Keratinocyte (primary cell): ENCODE measurements around the gene BRIP1.
"Not testable (repeated sequence)": the region's sequence is repeated elsewhere in the genome, so short reads cannot be mapped to it uniquely, and the experiment has no call there.

Experiments used
- EZH2 ChIP-seq: IDR thresholded peaks from one replicate; pipeline ENCODE4 v1.6.1; 2012; ENCODE audit warnings: inconsistent platforms, mild to moderate bottlenecking, low read length, moderate library complexity
- TF ChIP-seq, protein P1 (sequence below), 3 experiments: IDR thresholded peaks in 1 of 3; conservative IDR thresholded peaks in 1 of 3; optimal IDR thresholded peaks in 1 of 3; 2 replicates in 2 of 3; 3 replicates in 1 of 3; pipeline versions ENCODE3 to v1.5.1; 2011; ENCODE audit warnings: low read length in 3 of 3, mild to moderate bottlenecking in 3 of 3, moderate library complexity in 2 of 3, control low read depth in 1 of 3, inconsistent platforms in 1 of 3; ENCODE audit not compliant: insufficient read depth in 2 of 3; ENCODE audit errors: extremely low read depth in 1 of 3

DNA sequence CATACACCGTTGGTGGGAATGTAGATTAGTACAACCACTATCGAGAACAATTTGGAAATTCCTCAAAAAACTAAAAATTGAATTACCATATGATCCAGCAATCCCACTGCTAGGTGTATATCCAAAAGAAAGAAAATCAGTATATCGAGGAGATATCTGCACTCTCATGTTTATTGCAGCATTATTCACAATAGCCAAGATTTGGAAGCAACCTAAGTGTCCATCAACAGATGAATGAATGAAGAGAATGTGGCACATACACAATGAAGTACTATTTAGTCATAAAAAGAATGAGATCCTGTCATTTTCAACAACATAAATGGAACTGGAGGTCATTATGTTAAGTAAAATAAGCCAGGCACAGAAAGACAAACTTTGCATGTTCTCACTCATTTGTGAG, 44.1 kb downstream of the BRIP1 start:
- TF ChIP-seq, protein P1, sequence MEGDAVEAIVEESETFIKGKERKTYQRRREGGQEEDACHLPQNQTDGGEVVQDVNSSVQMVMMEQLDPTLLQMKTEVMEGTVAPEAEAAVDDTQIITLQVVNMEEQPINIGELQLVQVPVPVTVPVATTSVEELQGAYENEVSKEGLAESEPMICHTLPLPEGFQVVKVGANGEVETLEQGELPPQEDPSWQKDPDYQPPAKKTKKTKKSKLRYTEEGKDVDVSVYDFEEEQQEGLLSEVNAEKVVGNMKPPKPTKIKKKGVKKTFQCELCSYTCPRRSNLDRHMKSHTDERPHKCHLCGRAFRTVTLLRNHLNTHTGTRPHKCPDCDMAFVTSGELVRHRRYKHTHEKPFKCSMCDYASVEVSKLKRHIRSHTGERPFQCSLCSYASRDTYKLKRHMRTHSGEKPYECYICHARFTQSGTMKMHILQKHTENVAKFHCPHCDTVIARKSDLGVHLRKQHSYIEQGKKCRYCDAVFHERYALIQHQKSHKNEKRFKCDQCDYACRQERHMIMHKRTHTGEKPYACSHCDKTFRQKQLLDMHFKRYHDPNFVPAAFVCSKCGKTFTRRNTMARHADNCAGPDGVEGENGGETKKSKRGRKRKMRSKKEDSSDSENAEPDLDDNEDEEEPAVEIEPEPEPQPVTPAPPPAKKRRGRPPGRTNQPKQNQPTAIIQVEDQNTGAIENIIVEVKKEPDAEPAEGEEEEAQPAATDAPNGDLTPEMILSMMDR (optimal IDR thresholded peaks at IDR 0.05 in 1 of 3, IDR thresholded peaks at IDR 0.05 in 1 of 3, conservative IDR thresholded peaks at IDR 0.05 in 1 of 3; ENCODE audit: extremely low read depth in 1 of 3, insufficient read depth in 2 of 3, low read length in 3 of 3) = not testable (repeated sequence)
- TF ChIP-seq EZH2 = not testable (repeated sequence)
